HepG2 (cell line): ENCODE results near the gene HTRA3.

Experiments
- CTCF ChIP-seq: sonication (generic); formaldehyde crosslinking; IDR thresholded peaks from 2 replicates; pipeline ENCODE4 v1.5.0; 2020; ENCODE audit warnings: mild to moderate bottlenecking, missing genetic modification reagents, moderate library complexity
- GTF2F1 ChIP-seq: fragments of 150-350 bp; IDR thresholded peaks from 2 replicates; pipeline ENCODE4 v1.6.1; 2014; ENCODE audit warnings: low read length
- JUND ChIP-seq: sonication (generic); formaldehyde crosslinking; IDR thresholded peaks from 2 replicates; pipeline ENCODE4 v1.8.0; 2022; ENCODE audit warnings: mild to moderate bottlenecking, missing genetic modification reagents
- RFX5 ChIP-seq: IDR thresholded peaks from 2 replicates; pipeline ENCODE4 v1.6.1; 2011; ENCODE audit warnings: low read depth, low read length, improper control_type of control experiment
- ZBTB14 ChIP-seq: sonication (generic); formaldehyde crosslinking; IDR thresholded peaks from 2 replicates; pipeline ENCODE4 v1.4.0; 2020; ENCODE audit warnings: missing genetic modification reagents
- ZSCAN5A ChIP-seq: sonication (generic); formaldehyde crosslinking; IDR thresholded peaks from 2 replicates; pipeline ENCODE4 v1.8.0; 2022; ENCODE audit warnings: mild to moderate bottlenecking, missing genetic modification reagents, borderline replicate concordance

GRCh38 chr4:8262637-8263322 is 6.8 kb upstream of the HTRA3 start:
- TF ChIP-seq CTCF (CRISPR knock-in tag) (no peak), GTF2F1 (no peak), ZSCAN5A (CRISPR knock-in tag) (no peak), JUND (CRISPR knock-in tag) (no peak), ZBTB14 (CRISPR knock-in tag) (no peak), RFX5 (no peak)
